GM13976 (cell line): Measurements from ENCODE around the gene RNU7-1.

Source experiments
- DNase-seq: peaks from one replicate; pipeline ENCODE4 v3.0.0; 2012; ENCODE audit warnings: low spot score
- in situ Hi-C: fragments of 300-500 bp; cut with MboI; formaldehyde crosslinking; loops from one replicate; pipeline ENCODE4 v1.12.0; 2022; ENCODE audit warnings: low sequenced_read_pairs, mixed read lengths, inconsistent platforms; ENCODE audit not compliant: unreplicated experiment
- TF ChIP-seq, protein P1 (sequence below): IDR thresholded peaks from 2 replicates; pipeline ENCODE4 v1.5.1; 2012; ENCODE audit warnings: borderline replicate concordance, mild to moderate bottlenecking; ENCODE audit not compliant: insufficient read depth; ENCODE audit errors: extremely low read depth, missing control alignments, control extremely low read depth

RNU7-1 gene

DNA sequence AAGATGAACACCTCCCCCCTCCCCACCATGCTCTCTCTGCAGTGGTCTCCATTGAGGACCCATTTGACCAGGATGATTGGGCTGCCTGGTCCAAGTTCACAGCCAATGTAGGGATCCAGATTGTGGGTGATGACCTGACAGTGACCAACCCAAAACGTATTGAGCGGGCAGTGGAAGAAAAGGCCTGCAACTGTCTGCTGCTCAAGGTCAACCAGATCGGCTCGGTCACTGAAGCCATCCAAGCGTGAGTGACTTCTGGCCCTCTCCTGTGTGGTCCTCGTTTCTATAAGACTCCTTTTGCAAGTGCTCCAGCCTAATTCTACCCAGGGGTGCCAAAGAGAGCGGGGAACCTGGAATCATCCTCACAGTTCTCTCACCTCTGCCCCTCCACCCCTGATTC, 22.1 kb upstream of the RNU7-1 start:
- no peak for DNase-seq
- in situ Hi-C loops, result no loop called here
- TF ChIP-seq, protein P1, sequence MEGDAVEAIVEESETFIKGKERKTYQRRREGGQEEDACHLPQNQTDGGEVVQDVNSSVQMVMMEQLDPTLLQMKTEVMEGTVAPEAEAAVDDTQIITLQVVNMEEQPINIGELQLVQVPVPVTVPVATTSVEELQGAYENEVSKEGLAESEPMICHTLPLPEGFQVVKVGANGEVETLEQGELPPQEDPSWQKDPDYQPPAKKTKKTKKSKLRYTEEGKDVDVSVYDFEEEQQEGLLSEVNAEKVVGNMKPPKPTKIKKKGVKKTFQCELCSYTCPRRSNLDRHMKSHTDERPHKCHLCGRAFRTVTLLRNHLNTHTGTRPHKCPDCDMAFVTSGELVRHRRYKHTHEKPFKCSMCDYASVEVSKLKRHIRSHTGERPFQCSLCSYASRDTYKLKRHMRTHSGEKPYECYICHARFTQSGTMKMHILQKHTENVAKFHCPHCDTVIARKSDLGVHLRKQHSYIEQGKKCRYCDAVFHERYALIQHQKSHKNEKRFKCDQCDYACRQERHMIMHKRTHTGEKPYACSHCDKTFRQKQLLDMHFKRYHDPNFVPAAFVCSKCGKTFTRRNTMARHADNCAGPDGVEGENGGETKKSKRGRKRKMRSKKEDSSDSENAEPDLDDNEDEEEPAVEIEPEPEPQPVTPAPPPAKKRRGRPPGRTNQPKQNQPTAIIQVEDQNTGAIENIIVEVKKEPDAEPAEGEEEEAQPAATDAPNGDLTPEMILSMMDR, result no peak

DNA sequence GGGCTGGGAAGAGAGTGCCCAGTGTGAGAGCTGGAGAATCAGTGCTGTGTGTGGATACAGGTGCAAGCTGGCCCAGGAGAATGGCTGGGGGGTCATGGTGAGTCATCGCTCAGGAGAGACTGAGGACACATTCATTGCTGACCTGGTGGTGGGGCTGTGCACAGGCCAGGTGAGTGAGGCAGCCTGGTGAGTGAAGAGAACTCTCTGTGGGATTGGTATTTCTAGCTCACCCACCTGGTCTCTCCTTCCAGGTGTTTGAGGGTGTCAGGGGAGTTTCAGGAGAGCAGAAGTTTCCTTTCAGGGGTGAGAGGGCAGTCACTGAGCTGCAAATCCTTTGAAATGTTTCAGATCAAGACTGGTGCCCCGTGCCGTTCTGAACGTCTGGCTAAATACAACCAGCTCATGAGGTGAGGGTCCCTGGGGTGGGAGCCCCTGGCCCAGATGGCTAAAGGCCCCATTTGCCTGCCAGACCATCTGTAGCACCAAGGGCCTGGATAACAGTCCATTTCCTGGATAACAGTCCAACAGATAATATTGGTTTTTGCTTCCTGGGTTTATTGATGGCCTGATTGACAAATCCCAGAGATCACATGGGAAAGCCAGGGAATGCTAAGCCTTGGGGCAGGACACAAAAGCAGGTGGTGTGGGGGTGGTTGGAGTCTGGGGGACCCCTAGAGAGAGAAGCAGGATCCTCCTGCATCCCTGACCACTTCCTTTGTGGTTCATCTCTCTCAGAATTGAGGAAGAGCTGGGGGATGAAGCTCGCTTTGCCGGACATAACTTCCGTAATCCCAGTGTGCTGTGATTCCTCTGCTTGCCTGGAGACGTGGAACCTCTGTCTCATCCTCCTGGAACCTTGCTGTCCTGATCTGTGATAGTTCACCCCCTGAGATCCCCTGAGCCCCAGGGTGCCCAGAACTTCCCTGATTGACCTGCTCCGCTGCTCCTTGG, 21.3 kb upstream of the RNU7-1 start:
- in situ Hi-C loops, result no loop called here
- TF ChIP-seq, protein P1, result no peak
- no peak for DNase-seq

DNA sequence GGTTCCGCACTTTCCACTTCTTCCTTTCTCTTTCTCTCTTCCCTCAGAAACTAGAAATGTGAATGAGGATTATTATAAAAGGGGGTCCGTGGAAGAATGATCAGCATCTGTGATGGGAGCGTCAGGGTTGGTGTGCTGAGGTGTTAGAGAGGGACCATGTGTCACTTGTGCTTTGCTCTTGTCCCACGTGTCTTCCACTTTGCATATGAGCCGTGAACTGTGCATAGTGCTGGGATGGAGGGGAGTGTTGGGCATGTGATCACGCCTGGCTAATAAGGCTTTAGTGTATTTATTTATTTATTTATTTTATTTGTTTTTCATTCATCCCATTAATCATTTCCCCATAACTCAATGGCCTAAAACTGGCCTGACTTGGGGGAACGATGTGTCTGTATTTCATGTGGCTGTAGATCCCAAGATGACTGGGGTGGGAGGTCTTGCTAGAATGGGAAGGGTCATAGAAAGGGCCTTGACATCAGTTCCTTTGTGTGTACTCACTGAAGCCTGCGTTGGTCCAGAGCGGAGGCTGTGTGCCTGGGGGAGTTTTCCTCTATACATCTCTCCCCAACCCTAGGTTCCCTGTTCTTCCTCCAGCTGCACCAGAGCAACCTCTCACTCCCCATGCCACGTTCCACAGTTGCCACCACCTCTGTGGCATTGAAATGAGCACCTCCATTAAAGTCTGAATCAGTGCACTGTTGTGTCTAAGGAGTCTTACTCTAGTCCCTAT, 20.4 kb upstream of the RNU7-1 start:
- no peak for DNase-seq
- TF ChIP-seq, protein P1, result no peak
- in situ Hi-C loops, result no loop called here

DNA sequence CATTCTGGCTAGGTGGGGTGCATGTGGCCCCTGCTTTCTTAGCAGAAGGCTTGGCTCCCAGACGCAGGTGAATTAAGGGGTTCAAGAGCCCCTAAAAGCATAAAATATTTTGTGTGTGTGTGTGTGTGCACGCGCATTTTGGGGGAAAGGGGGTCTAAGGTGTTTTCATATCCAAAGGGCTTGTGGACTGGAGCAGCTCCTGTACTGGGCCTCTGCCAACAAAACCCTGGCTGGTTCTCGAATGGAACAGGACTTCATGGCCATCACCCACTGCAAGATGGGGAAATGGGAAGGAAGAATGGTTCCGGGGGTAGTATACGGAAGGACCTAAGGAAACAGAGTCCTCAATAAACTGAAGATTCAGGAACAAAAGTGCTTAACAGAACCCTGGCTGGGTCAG, 19.8 kb upstream of the RNU7-1 start:
- no peak for DNase-seq
- TF ChIP-seq, protein P1, result no peak
- in situ Hi-C loops, result no loop called here

DNA sequence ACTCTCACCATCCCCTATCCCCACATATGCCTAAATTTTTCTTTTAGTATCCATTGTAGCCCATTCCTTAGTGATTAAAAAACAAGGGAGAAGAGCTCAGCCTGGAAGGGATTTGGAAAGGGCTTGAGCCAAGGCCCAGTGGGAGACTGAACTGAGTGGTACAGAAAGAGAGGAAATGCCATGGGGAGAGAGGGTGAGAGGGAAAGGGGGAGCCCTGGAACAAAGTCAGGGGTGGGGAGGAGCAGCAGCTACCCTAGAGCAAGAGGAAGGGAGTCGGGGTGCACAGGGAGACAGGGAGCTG, 18.4 kb upstream of the RNU7-1 start:
- in situ Hi-C loops, result loop anchor here (25.0 kb wide), 1 partner anchor 187 kb away; the partner anchor contains the start of gene C1RL
- DNase-seq, result no peak
- TF ChIP-seq, protein P1, result no peak

DNA sequence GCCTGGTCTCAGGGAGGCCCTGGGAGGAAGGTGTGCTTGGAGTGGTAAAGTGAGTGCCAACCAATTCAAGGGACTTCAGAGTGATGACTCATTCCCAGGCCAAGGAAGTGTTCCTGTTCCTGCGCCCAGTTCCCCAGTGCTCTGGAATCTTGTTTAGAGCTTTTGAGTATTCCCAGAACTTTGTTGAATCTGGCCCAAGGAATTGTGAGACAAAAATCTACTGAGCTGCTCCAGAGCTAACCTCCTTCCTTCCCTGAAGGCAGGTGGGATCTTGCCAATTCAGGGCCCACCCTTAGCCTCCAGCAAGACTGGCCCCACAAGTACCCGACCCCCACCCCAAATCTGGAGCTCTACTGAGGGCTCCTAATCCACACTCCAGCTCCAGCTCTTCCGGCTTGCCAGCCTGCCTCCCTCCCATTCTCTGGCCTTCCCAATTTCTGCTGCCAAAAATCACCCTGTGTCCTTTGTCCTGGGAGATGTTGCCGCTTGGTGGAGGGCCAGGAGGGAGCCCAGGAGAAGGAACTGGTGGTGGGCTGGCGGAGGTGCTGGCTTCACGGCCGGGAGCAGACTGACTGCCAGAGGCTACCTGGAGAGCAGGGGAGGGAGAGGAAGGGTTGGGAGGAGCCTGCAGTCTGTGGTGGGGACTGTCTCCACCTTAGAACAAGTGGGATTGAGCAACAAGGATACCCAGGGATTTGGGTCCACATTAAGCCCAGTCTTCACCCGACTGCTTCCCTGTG, 17.9 kb upstream of the RNU7-1 start:
- TF ChIP-seq, protein P1, result no peak
- in situ Hi-C loops, result loop anchor here (25.0 kb wide), 1 partner anchor 187 kb away; the partner anchor contains the start of gene C1RL
- DNase-seq, result no peak
